ENCODE results near the gene PRDM4.
A peak's percentile ranks its signal among the peaks of the same experiment; 100 is the strongest.

The PRDM4 gene

DNA sequence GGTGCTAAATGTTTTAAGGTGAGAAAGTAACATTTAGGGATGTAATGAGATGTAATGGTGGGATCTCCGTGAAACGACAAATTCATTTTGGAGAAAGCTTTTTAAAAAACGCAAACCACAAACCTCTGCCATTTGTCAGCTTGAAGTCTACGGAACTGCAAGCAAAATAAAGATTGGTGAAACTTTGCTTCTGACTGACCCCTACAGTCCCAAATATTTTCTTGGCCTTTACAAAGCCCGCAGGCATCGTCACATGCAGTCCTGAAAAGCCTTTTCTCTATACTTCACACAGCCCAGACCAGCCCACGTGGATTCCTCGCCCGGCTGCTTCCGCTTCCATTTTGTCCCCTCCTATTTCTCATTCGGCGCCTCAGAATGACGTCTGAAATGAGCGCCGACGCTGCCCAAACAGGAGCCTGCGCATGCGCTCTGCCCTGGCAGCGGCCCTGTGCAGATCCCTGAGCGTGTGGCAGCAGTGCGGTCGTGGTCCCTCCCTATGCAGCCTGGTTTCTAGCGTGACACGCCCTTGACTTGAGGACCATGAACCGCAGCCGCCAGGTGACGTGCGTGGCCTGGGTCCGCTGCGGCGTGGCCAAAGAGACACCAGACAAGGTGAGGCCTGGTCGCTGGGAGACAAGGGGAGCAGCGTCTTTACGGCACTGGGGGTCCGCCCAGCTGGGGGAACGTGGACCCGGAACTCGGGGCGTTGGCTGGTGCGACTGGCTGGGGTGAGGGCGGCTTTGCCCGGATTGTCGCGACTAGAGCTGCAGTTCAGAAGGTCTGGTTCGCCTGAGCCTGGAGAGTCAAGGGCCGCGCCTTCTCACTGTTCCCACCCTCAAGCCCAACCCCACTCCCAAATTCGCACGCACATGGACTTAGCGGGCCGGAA lies 75.3 kb downstream of the PRDM4 start, which contains the start of gene PWP1:
Gene PWP1, plus strand, starts transcription at position 440 of the 889 bp plus-strand sequence. Its CDS starts 101 bp downstream, at position 541.
- peak; percentile 95 to 96 for DNase-seq

GRCh38 chr12:107684990-107685359 lies 76.0 kb downstream of the PRDM4 start:
- DNase-seq: peak; percentile 11 to 32

DNA sequence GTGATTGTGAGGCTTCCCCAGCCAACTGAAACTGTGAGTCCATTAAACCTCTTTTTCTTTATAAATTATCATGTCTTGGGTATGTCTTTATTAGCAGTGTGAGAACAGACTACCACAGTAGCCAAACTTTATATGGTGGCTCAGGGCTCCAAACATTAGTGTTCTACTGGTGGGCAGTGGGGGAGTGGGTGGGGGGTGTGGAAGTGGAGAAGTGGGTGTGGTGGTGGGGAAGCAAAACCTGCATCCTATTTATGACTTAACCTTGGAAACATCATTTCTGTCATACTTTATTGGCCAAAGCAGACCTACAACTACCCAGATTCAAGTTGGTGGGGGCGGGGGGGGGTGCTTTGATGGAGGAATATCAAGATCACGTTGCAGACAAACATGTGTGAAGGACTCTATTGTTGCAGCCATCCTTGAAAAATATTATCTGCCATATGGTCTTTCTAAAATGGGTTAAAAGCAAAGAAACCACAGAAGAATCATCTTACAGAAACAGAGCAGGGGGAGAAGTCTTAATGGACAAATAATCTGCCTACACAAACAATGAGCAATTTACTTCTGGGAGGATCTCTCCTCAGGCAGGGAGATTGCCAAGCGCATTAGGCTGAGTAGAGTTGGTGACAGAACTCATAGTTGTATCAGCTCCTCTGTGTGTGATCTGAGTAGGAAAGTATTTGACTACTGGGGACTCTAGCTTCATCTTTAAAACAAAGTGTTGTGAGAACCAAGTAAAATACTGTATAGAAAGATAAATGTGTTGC lies 76.7 kb downstream of the PRDM4 start:
- DNase-seq: no peak
